ENCODE data around the gene TNRC18. TPM values are rescaled to one million over a fixed set of nuclear protein-coding genes. Genes with fewer than 3 reads are reported as not detected.

Gene TNRC18
- total and polyA plus RNA-seq, 9 of the 15 experiments (the other 6 are each of a cell fraction or from before 2014, with no cell fraction given), result 0.03 to 43.2 (median 18.0) TPM

DNA sequence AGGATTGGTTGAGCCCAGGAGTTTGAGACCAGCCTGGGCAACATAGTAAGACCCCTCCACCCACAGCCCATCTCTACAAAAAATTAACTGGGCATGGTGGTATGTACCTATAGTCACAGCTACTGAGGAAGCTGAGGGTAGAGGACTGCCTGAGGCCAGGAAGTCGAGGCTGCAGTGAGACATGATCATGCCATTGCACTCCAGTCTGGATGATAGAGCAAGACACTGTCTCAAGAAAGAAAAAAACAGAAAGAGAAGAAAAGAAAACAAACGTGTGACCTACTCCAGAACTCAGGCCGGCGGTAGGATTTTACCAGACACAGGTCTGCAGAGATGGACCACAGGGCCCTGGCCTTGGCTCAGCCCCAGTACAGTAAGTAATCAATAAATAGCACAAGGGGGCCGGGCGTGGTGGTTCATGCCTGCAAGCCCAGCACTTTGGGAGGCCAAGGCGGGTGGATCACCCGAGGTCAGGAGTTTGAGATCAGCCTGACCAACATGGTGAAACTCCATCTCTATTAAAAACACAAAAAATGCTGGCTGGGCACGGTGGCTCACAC is 35.4 kb upstream of the TNRC18 start:
- FAIRE-seq (no peak), DNase-seq (ENCODE audit: extremely low read depth in 1 of 4, low spot score in 3 of 4) (no peak), ATAC-seq (no peak)
- intact Hi-C loops (cut with micrococcal nuclease), result loop anchor here (2.0 to 10.0 kb wide), 2 partner anchors 14 to 214 kb away; no protein-coding TSS in a partner anchor
- H3K36me3 ChIP-seq (ENCODE audit: control insufficient read depth, insufficient read depth, low read length), result no peaks in the 10 kb centered on the region
- H2AFZ ChIP-seq (ENCODE audit: low read depth, low read length), result no peak overlapping the region
- no peaks in the 10 kb centered on the region for H3K9me1 ChIP-seq (ENCODE audit: control insufficient read depth, insufficient read depth, low read length)
- H3K4me2 ChIP-seq (ENCODE audit: insufficient read depth, low read length), result no peak overlapping the region
- WGBS (ENCODE audit: insufficient coverage, low coverage, missing lambda C conversion rate), result 63% methylated on average over 9 of the region's 9 CpGs
- H4K20me1 ChIP-seq (replicated peaks; ENCODE audit: control insufficient read depth, insufficient read depth, low read length), result no peaks in the 10 kb centered on the region
- peak; percentile 25; the same call in 1 of the 2 replicates for TF ChIP-seq ZNF121 (CRISPR knock-in tag; conservative IDR thresholded peaks at IDR 0.05)
- TF ChIP-seq, protein P1, sequence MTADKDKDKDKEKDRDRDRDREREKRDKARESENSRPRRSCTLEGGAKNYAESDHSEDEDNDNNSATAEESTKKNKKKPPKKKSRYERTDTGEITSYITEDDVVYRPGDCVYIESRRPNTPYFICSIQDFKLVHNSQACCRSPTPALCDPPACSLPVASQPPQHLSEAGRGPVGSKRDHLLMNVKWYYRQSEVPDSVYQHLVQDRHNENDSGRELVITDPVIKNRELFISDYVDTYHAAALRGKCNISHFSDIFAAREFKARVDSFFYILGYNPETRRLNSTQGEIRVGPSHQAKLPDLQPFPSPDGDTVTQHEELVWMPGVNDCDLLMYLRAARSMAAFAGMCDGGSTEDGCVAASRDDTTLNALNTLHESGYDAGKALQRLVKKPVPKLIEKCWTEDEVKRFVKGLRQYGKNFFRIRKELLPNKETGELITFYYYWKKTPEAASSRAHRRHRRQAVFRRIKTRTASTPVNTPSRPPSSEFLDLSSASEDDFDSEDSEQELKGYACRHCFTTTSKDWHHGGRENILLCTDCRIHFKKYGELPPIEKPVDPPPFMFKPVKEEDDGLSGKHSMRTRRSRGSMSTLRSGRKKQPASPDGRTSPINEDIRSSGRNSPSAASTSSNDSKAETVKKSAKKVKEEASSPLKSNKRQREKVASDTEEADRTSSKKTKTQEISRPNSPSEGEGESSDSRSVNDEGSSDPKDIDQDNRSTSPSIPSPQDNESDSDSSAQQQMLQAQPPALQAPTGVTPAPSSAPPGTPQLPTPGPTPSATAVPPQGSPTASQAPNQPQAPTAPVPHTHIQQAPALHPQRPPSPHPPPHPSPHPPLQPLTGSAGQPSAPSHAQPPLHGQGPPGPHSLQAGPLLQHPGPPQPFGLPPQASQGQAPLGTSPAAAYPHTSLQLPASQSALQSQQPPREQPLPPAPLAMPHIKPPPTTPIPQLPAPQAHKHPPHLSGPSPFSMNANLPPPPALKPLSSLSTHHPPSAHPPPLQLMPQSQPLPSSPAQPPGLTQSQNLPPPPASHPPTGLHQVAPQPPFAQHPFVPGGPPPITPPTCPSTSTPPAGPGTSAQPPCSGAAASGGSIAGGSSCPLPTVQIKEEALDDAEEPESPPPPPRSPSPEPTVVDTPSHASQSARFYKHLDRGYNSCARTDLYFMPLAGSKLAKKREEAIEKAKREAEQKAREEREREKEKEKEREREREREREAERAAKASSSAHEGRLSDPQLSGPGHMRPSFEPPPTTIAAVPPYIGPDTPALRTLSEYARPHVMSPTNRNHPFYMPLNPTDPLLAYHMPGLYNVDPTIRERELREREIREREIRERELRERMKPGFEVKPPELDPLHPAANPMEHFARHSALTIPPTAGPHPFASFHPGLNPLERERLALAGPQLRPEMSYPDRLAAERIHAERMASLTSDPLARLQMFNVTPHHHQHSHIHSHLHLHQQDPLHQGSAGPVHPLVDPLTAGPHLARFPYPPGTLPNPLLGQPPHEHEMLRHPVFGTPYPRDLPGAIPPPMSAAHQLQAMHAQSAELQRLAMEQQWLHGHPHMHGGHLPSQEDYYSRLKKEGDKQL (CRISPR knock-in tag; IDR thresholded peaks at IDR 0.05; ENCODE audit: borderline replicate concordance), result no peak
- no peaks in the 10 kb centered on the region for H3K27me3 ChIP-seq (ENCODE audit: control insufficient read depth in 2 of 2, insufficient read depth in 2 of 2, low read length in 2 of 2)
- H3K4me3 ChIP-seq, result no peak overlapping the region
- peaks cover 21 to 50% of the 10 kb centered on the region in 2 experiments for H3K4me1 ChIP-seq (replicated peaks in 1 of 2; ENCODE audit: control insufficient read depth in 2 of 2, insufficient read depth in 2 of 2, low read length in 2 of 2)
- CTCF ChIA-PET (ENCODE audit: low intra/inter-chr PET ratio), result no interaction called here
- H3K9ac ChIP-seq (ENCODE audit: insufficient read depth in 1 of 2, low read depth in 2 of 2, low read length in 2 of 2), result no peak overlapping the region
- H3K27ac ChIP-seq (ENCODE audit: extremely low read depth, low read depth, low read length), result peak overlapping the region; percentile 95; the same call in 1 of the 3 replicates
- no peaks in the 10 kb centered on the region for H3K79me2 ChIP-seq (ENCODE audit: control insufficient read depth, insufficient read depth, low read length)
- in situ Hi-C loops (cut with MboI), result no loop called here
- no peaks in the 10 kb centered on the region for H3K9me3 ChIP-seq (replicated peaks; ENCODE audit: control insufficient read depth, insufficient read depth, low read depth, low read length)
- POLR2A ChIA-PET, result interaction anchor here (2.3 to 2.5 kb wide), 2 partner anchors 8 to 30 kb away, joined by 10 to 14 read pairs; no protein-coding TSS in a partner anchor
- BruUV-seq (replicated peaks), result no TSS peak
